Hepatocyte (in vitro differentiated cells): ENCODE data around the gene SLC19A1. TPM values are rescaled to one million over a fixed set of nuclear protein-coding genes. Genes with fewer than 3 reads are reported as not detected.

Source experiments
- DNase-seq: peaks from one replicate; pipeline ENCODE4 v3.0.0-alpha.2; 2016; ENCODE audit warnings: low spot score
- H2AFZ ChIP-seq: fragments of 200-600 bp; sonication (generic); 2 replicates; pipeline ENCODE4 v1.6.0; 2016; ENCODE audit warnings: antibody characterized with exemption, mild to moderate bottlenecking
- H3K27ac ChIP-seq: fragments of 200-600 bp; sonication (generic); 2 replicates; pipeline ENCODE4 v1.5.1; 2016; ENCODE audit warnings: mild to moderate bottlenecking
- H3K27me3 ChIP-seq: fragments of 200-600 bp; sonication (generic); 2 replicates; pipeline ENCODE4 v1.6.1; 2016
- H3K36me3 ChIP-seq: fragments of 200-600 bp; sonication (generic); replicated peaks from 2 replicates; pipeline ENCODE4 v1.5.1; 2016; ENCODE audit warnings: low read depth; ENCODE audit not compliant: insufficient read depth
- H3K4me1 ChIP-seq: fragments of 200-600 bp; sonication (generic); 2 replicates; pipeline ENCODE4 v1.5.1; 2016; ENCODE audit warnings: mild to moderate bottlenecking, moderate library complexity; ENCODE audit not compliant: insufficient read depth
- H3K4me2 ChIP-seq: fragments of 200-600 bp; sonication (generic); 2 replicates; pipeline ENCODE4 v1.6.0; 2016
- H3K4me3 ChIP-seq: fragments of 200-600 bp; sonication (generic); 2 replicates; pipeline ENCODE4 v1.5.1; 2016; ENCODE audit warnings: mild to moderate bottlenecking
- H3K79me2 ChIP-seq: fragments of 200-600 bp; sonication (generic); 2 replicates; pipeline ENCODE4 v1.6.0; 2017; ENCODE audit warnings: mild to moderate bottlenecking
- H3K9me2 ChIP-seq: fragments of 200-600 bp; sonication (generic); replicated peaks from 2 replicates; pipeline ENCODE4 v1.6.0; 2017; ENCODE audit warnings: mild to moderate bottlenecking; ENCODE audit not compliant: insufficient read depth
- H3K9me3 ChIP-seq: fragments of 200-600 bp; sonication (generic); 2 replicates; pipeline ENCODE4 v1.5.1; 2016; ENCODE audit warnings: low read depth, mild to moderate bottlenecking
- H4K20me1 ChIP-seq: fragments of 200-600 bp; sonication (generic); 2 replicates; pipeline ENCODE4 v1.6.0; 2016; ENCODE audit warnings: mild to moderate bottlenecking; ENCODE audit not compliant: insufficient read depth, poor library complexity, severe bottlenecking
- CTCF ChIP-seq: fragments of 200-600 bp; sonication (generic); IDR thresholded peaks from 2 replicates; pipeline ENCODE4 v1.5.1; 2016; ENCODE audit warnings: antibody characterized with exemption, mild to moderate bottlenecking; ENCODE audit not compliant: poor library complexity
- EZH2 ChIP-seq: fragments of 200-600 bp; sonication (generic); IDR thresholded peaks from 2 replicates; pipeline ENCODE4 v1.6.1; 2016; ENCODE audit warnings: antibody characterized with exemption, mild to moderate bottlenecking, borderline replicate concordance
- EZH2phosphoT487 ChIP-seq: fragments of 200-600 bp; sonication (generic); IDR thresholded peaks from one replicate; pipeline ENCODE4 v1.6.1; 2018; ENCODE audit warnings: antibody characterized with exemption, mild to moderate bottlenecking, low read depth, moderate library complexity; ENCODE audit not compliant: unreplicated experiment, severe bottlenecking
- WGBS: methylation state at CpG from one replicate; pipeline ENCODE4 v1.1.6; 2016; ENCODE audit warnings: low lambda C conversion rate; ENCODE audit errors: missing lambda C conversion rate; 5-methylcytosine and 5-hydroxymethylcytosine counted together
- polyA plus RNA-seq: library from polyadenylated mRNA; unstranded; fragments of >200 nt; fragmentation: Nextera tagmentation; extraction: Ambion mirVana; gene quantifications from 2 replicates; pipeline ENCODE4 v1.2.1, GENCODE V29; 2016
- total RNA-seq: library from RNA; depleted of rRNA; stranded (reverse); fragments of >200 nt; gene quantifications from 2 replicates; pipeline ENCODE4 v1.2.3, GENCODE V29; 2014

Gene SLC19A1
- total and polyA plus RNA-seq, 2 experiments from 2014 or later: 7.7 to 24.8 TPM

GRCh38 chr21:45580576-45581321, 38.5 kb upstream of the SLC19A1 start:
- H2AFZ ChIP-seq: no peak overlapping the region
- no peaks in the 10 kb centered on the region for H3K4me1 ChIP-seq
- no peaks in the 10 kb centered on the region for H3K9me3 ChIP-seq
- no peak for DNase-seq
- no peak overlapping the region for H3K27ac ChIP-seq
- H4K20me1 ChIP-seq: no peaks in the 10 kb centered on the region
- H3K79me2 ChIP-seq: no peaks in the 10 kb centered on the region
- no peaks in the 10 kb centered on the region for H3K27me3 ChIP-seq
- no peaks in the 10 kb centered on the region for H3K9me2 ChIP-seq
- 80% methylated on average over 33 of the region's 33 CpGs for WGBS
- H3K4me3 ChIP-seq: no peak overlapping the region
- no peak overlapping the region for H3K4me2 ChIP-seq
- H3K36me3 ChIP-seq: no peaks in the 10 kb centered on the region
- TF ChIP-seq EZH2: no peak
- no peak for TF ChIP-seq EZH2phosphoT487
- TF ChIP-seq CTCF: no peak

- no peaks in the 10 kb centered on the region for H3K27me3 ChIP-seq
- no peaks in the 10 kb centered on the region for H3K36me3 ChIP-seq
- no peaks in the 10 kb centered on the region for H3K9me3 ChIP-seq
- no peaks in the 10 kb centered on the region for H3K79me2 ChIP-seq
- no peak overlapping the region for H3K4me2 ChIP-seq
- H3K27ac ChIP-seq: no peak overlapping the region
- H3K4me3 ChIP-seq: no peak overlapping the region
- H3K9me2 ChIP-seq: no peaks in the 10 kb centered on the region
- TF ChIP-seq EZH2 (no peak), CTCF (no peak), EZH2phosphoT487 (no peak)
- 96% methylated on average over 8 of the region's 8 CpGs for WGBS
- H2AFZ ChIP-seq: no peak overlapping the region
- H3K4me1 ChIP-seq: no peaks in the 10 kb centered on the region
- no peaks in the 10 kb centered on the region for H4K20me1 ChIP-seq
- no peak for DNase-seq
Measured at GRCh38 chr21:45580181-45580575, 37.9 kb upstream of the SLC19A1 start.

- no peak overlapping the region for H3K4me3 ChIP-seq
Measured at GRCh38 chr21:45579383-45580180, 37.3 kb upstream of the SLC19A1 start.

More at GRCh38 chr21:45579383-45580180, 37.3 kb upstream of the SLC19A1 start:
- Histone ChIP-seq H3K9me3 (no peaks in the 10 kb centered on the region), H3K79me2 (no peaks in the 10 kb centered on the region), H2AFZ (no peak overlapping the region), H4K20me1 (no peaks in the 10 kb centered on the region), H3K36me3 (no peaks in the 10 kb centered on the region), H3K27ac (no peak overlapping the region), H3K27me3 (no peaks in the 10 kb centered on the region), H3K4me1 (no peaks in the 10 kb centered on the region), H3K4me2 (no peak overlapping the region), H3K9me2 (no peaks in the 10 kb centered on the region)
- TF ChIP-seq EZH2: no peak
- no peak for TF ChIP-seq CTCF
- TF ChIP-seq EZH2phosphoT487: no peak
- no peak for DNase-seq
- WGBS: 91% methylated on average over 20 of the region's 29 CpGs
